HEK293 (cell line): Measurements from ENCODE around the gene CECR2.

ENCODE experiments used
- CTCF ChIA-PET: fragments of 350-600 bp; formaldehyde crosslinking; extraction: SDS; loops from one replicate; lab custom pipeline; 2021; ENCODE audit warnings: antibody characterized with exemption; lab: Yijun Ruan, JAX
- POLR2A ChIA-PET: fragments of 300-600 bp; formaldehyde crosslinking; extraction: SDS; loops from one replicate; lab custom pipeline; 2020; ENCODE audit warnings: antibody characterized with exemption, inconsistent platforms; lab: Yijun Ruan, JAX
- H3K27ac ChIP-seq: fragments of 200-500 bp; sonication (Bioruptor generic); 2 replicates; pipeline ENCODE4 v1.5.1; 2014; ENCODE audit warnings: low read depth, low read length, control low read depth, inconsistent platforms; ENCODE audit errors: extremely low read depth
- H3K36me3 ChIP-seq, 2 experiments: fragments of 200-500 bp in 1 of 2; sonication (Bioruptor generic) in 1 of 2; 1 replicate in 1 of 2; 2 replicates in 1 of 2; pipeline ENCODE4 v1.5.1; 2014 to 2017; ENCODE audit warnings: inconsistent platforms in 2 of 2, low read length in 2 of 2; ENCODE audit not compliant: control insufficient read depth in 2 of 2, insufficient read depth in 1 of 2
- H3K4me1 ChIP-seq: fragments of 200-500 bp; sonication (Bioruptor generic); 2 replicates; pipeline ENCODE4 v1.5.1; 2014; ENCODE audit warnings: mild to moderate bottlenecking, low read length, inconsistent platforms; ENCODE audit not compliant: control insufficient read depth, insufficient read depth
- H3K4me3 ChIP-seq: 2 replicates; pipeline ENCODE4 v1.5.1; 2011; ENCODE audit warnings: low read depth, mild to moderate bottlenecking, control low read depth, low read length, moderate library complexity
- H3K9me3 ChIP-seq: fragments of 200-500 bp; sonication (Bioruptor generic); 2 replicates; pipeline ENCODE4 v1.5.1; 2014; ENCODE audit warnings: low read depth, low read length, inconsistent platforms; ENCODE audit not compliant: control insufficient read depth, insufficient read depth
- GFI1B ChIP-seq: fragments of 450-650 bp; formaldehyde crosslinking; IDR thresholded peaks from 2 replicates; pipeline ENCODE4 v1.5.1; 2016; ENCODE audit warnings: missing biosample characterization, missing genetic modification characterization
- PRDM1 ChIP-seq: fragments of 450-650 bp; formaldehyde crosslinking; IDR thresholded peaks from 2 replicates; pipeline ENCODE4; 2016; ENCODE audit warnings: missing biosample characterization, missing genetic modification characterization
- YY2 ChIP-seq: fragments of 450-650 bp; formaldehyde crosslinking; IDR thresholded peaks from 2 replicates; pipeline ENCODE4 v1.5.1; 2016; ENCODE audit warnings: missing biosample characterization, missing genetic modification characterization
- ZBTB17 ChIP-seq: fragments of 450-650 bp; formaldehyde crosslinking; IDR thresholded peaks from 2 replicates; pipeline ENCODE4 v1.5.1; 2016; ENCODE audit warnings: missing biosample characterization, missing genetic modification characterization
- ZFHX2 ChIP-seq: fragments of 450-650 bp; formaldehyde crosslinking; conservative IDR thresholded peaks from 2 replicates; pipeline ENCODE4 v1.5.1; 2016; ENCODE audit warnings: missing biosample characterization, missing genetic modification characterization
- ZNF184 ChIP-seq: fragments of 450-650 bp; IDR thresholded peaks from 2 replicates; pipeline ENCODE4 v1.5.1; 2018; ENCODE audit warnings: missing biosample characterization, mild to moderate bottlenecking, missing genetic modification characterization
- ZNF292 ChIP-seq: fragments of 450-650 bp; formaldehyde crosslinking; IDR thresholded peaks from 2 replicates; pipeline ENCODE4 v1.5.1; 2016; ENCODE audit warnings: low read depth, missing biosample characterization, missing genetic modification characterization, borderline replicate concordance
- ZNF391 ChIP-seq: fragments of 450-650 bp; formaldehyde crosslinking; IDR thresholded peaks from 2 replicates; pipeline ENCODE4 v1.5.1; 2016; ENCODE audit warnings: low read depth, missing biosample characterization, missing genetic modification characterization, borderline replicate concordance
- ZNF629 ChIP-seq: fragments of 450-650 bp; formaldehyde crosslinking; IDR thresholded peaks from 2 replicates; pipeline ENCODE4 v1.5.1; 2017; ENCODE audit warnings: missing biosample characterization, missing genetic modification characterization
- ZNF664 ChIP-seq: fragments of 450-650 bp; formaldehyde crosslinking; IDR thresholded peaks from 2 replicates; pipeline ENCODE4 v1.5.1; 2016; ENCODE audit warnings: missing biosample characterization, missing genetic modification characterization
- ZNF777 ChIP-seq: fragments of 450-650 bp; formaldehyde crosslinking; IDR thresholded peaks from 2 replicates; pipeline ENCODE4 v1.5.1; 2017; ENCODE audit warnings: missing biosample characterization, missing genetic modification characterization, borderline replicate concordance
- TF ChIP-seq, protein P1 (sequence below): fragments of 450-650 bp; formaldehyde crosslinking; IDR thresholded peaks from 2 replicates; pipeline ENCODE4 v1.5.1; 2016; ENCODE audit warnings: missing biosample characterization, missing genetic modification characterization
- TF ChIP-seq, protein P2 (sequence below): fragments of 450-650 bp; formaldehyde crosslinking; IDR thresholded peaks from 2 replicates; pipeline ENCODE4 v1.5.1; 2016; ENCODE audit warnings: missing biosample characterization, missing genetic modification characterization
- TF ChIP-seq, protein P3 (sequence below): fragments of 450-650 bp; formaldehyde crosslinking; IDR thresholded peaks from 2 replicates; pipeline ENCODE4 v1.5.1; 2017; ENCODE audit warnings: missing biosample characterization, missing genetic modification characterization
- TF ChIP-seq, protein P4 (sequence below): fragments of 450-650 bp; formaldehyde crosslinking; IDR thresholded peaks from 2 replicates; pipeline ENCODE4 v1.5.1; 2016; ENCODE audit warnings: missing biosample characterization, missing genetic modification characterization
- TF ChIP-seq, protein P5 (sequence below): fragments of 450-650 bp; formaldehyde crosslinking; IDR thresholded peaks from 2 replicates; pipeline ENCODE4 v1.5.1; 2016; ENCODE audit warnings: missing biosample characterization, missing genetic modification characterization
- TF ChIP-seq, protein P6 (sequence below): IDR thresholded peaks from 2 replicates; pipeline ENCODE4 v1.6.1; 2011; ENCODE audit warnings: mild to moderate bottlenecking, low read depth, low read length, borderline replicate concordance

CECR2 gene

DNA sequence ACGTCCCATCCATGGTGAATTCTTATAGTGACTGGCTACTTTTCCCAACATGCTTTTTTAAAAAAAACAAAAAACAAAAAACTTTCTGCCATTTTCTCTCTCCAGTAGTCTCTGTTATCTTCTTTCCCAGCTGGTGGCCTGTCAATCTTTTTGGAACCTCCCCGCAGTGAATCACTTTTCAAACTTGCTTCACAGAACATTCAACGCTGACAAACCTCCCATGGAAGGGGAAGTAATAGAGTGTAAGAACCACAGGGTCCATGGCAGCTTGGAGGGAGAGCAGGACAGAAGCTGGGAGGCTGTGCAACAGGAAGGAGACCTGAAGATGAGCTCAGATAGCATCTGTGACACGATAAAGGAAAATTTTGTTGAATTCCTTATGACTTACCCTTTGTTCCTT lies 9.8 kb upstream of the CECR2 start:
- TF ChIP-seq ZNF391 (tag by site-specific recombination) (no peak), GFI1B (no peak), PRDM1 (tag by site-specific recombination) (no peak), ZNF629 (tag by site-specific recombination) (no peak), ZNF777 (tag by site-specific recombination) (no peak), YY2 (tag by site-specific recombination) (no peak), ZNF184 (tag by site-specific recombination) (no peak), ZNF664 (tag by site-specific recombination) (no peak), ZFHX2 (tag by site-specific recombination) (no peak), ZNF292 (tag by site-specific recombination) (no peak), ZBTB17 (tag by site-specific recombination) (no peak)
- TF ChIP-seq, protein P1, sequence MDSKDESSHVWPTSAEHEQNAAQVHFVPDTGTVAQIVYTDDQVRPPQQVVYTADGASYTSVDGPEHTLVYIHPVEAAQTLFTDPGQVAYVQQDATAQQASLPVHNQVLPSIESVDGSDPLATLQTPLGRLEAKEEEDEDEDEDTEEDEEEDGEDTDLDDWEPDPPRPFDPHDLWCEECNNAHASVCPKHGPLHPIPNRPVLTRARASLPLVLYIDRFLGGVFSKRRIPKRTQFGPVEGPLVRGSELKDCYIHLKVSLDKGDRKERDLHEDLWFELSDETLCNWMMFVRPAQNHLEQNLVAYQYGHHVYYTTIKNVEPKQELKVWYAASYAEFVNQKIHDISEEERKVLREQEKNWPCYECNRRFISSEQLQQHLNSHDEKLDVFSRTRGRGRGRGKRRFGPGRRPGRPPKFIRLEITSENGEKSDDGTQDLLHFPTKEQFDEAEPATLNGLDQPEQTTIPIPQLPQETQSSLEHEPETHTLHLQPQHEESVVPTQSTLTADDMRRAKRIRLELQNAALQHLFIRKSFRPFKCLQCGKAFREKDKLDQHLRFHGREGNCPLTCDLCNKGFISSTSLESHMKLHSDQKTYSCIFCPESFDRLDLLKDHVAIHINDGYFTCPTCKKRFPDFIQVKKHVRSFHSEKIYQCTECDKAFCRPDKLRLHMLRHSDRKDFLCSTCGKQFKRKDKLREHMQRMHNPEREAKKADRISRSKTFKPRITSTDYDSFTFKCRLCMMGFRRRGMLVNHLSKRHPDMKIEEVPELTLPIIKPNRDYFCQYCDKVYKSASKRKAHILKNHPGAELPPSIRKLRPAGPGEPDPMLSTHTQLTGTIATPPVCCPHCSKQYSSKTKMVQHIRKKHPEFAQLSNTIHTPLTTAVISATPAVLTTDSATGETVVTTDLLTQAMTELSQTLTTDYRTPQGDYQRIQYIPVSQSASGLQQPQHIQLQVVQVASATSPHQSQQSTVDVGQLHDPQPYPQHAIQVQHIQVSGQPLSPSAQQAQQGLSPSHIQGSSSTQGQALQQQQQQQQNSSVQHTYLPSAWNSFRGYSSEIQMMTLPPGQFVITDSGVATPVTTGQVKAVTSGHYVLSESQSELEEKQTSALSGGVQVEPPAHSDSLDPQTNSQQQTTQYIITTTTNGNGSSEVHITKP (tag by site-specific recombination), result no peak
- TF ChIP-seq, protein P2, sequence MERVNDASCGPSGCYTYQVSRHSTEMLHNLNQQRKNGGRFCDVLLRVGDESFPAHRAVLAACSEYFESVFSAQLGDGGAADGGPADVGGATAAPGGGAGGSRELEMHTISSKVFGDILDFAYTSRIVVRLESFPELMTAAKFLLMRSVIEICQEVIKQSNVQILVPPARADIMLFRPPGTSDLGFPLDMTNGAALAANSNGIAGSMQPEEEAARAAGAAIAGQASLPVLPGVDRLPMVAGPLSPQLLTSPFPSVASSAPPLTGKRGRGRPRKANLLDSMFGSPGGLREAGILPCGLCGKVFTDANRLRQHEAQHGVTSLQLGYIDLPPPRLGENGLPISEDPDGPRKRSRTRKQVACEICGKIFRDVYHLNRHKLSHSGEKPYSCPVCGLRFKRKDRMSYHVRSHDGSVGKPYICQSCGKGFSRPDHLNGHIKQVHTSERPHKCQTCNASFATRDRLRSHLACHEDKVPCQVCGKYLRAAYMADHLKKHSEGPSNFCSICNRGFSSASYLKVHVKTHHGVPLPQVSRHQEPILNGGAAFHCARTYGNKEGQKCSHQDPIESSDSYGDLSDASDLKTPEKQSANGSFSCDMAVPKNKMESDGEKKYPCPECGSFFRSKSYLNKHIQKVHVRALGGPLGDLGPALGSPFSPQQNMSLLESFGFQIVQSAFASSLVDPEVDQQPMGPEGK, result no peak
- TF ChIP-seq, protein P3, sequence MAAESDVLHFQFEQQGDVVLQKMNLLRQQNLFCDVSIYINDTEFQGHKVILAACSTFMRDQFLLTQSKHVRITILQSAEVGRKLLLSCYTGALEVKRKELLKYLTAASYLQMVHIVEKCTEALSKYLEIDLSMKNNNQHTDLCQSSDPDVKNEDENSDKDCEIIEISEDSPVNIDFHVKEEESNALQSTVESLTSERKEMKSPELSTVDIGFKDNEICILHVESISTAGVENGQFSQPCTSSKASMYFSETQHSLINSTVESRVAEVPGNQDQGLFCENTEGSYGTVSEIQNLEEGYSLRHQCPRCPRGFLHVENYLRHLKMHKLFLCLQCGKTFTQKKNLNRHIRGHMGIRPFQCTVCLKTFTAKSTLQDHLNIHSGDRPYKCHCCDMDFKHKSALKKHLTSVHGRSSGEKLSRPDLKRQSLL (tag by site-specific recombination), result no peak
- TF ChIP-seq, protein P4, sequence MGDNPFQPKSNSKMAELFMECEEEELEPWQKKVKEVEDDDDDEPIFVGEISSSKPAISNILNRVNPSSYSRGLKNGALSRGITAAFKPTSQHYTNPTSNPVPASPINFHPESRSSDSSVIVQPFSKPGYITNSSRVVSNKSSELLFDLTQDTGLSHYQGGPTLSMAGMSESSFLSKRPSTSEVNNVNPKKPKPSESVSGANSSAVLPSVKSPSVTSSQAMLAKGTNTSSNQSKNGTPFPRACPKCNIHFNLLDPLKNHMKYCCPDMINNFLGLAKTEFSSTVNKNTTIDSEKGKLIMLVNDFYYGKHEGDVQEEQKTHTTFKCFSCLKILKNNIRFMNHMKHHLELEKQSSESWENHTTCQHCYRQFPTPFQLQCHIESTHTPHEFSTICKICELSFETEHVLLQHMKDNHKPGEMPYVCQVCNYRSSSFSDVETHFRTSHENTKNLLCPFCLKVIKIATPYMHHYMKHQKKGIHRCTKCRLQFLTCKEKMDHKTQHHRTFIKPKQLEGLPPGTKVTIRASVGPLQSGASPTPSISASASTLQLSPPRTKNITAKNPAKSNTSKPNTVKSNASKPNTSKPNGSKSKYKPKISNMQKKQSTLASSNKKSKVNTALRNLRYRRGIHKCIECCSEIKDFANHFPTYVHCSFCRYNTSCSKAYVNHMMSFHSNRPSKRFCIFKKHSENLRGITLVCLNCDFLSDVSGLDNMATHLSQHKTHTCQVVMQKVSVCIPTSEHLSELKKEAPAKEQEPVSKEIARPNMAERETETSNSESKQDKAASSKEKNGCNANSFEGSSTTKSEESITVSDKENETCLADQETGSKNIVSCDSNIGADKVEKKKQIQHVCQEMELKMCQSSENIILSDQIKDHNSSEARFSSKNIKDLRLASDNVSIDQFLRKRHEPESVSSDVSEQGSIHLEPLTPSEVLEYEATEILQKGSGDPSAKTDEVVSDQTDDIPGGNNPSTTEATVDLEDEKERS (tag by site-specific recombination), result no peak
- TF ChIP-seq, protein P5, sequence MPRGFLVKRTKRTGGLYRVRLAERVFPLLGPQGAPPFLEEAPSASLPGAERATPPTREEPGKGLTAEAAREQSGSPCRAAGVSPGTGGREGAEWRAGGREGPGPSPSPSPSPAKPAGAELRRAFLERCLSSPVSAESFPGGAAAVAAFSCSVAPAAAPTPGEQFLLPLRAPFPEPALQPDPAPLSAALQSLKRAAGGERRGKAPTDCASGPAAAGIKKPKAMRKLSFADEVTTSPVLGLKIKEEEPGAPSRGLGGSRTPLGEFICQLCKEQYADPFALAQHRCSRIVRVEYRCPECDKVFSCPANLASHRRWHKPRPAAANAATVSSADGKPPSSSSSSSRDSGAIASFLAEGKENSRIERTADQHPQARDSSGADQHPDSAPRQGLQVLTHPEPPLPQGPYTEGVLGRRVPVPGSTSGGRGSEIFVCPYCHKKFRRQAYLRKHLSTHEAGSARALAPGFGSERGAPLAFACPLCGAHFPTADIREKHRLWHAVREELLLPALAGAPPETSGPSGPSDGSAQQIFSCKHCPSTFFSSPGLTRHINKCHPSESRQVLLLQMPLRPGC (tag by site-specific recombination), result no peak
- TF ChIP-seq, protein P6, sequence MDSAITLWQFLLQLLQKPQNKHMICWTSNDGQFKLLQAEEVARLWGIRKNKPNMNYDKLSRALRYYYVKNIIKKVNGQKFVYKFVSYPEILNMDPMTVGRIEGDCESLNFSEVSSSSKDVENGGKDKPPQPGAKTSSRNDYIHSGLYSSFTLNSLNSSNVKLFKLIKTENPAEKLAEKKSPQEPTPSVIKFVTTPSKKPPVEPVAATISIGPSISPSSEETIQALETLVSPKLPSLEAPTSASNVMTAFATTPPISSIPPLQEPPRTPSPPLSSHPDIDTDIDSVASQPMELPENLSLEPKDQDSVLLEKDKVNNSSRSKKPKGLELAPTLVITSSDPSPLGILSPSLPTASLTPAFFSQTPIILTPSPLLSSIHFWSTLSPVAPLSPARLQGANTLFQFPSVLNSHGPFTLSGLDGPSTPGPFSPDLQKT, result no peak
- H3K9me3 ChIP-seq, result no peaks in the 10 kb centered on the region
- CTCF ChIA-PET, result interaction anchor here (0.8 to 1.4 kb wide), 2 partner anchors 142 to 187 kb away, joined by 3 to 6 read pairs; no protein-coding TSS in a partner anchor
- H3K4me3 ChIP-seq, result no peak overlapping the region
- POLR2A ChIA-PET, result interaction anchor here (1.5 kb wide), 1 partner anchor 9 kb away, joined by 4 read pairs; the partner anchor contains the start of gene CECR2
- H3K27ac ChIP-seq, result no peak overlapping the region
- no peaks in the 10 kb centered on the region for H3K36me3 ChIP-seq
- no peaks in the 10 kb centered on the region for H3K4me1 ChIP-seq
